ENCODE measurements around the gene VPS13D. TPM values are rescaled to one million over a fixed set of nuclear protein-coding genes. Genes with fewer than 3 reads are reported as not detected.

Gene VPS13D
- total and polyA plus RNA-seq, 10 of the 15 experiments (the other 5 are each of a cell fraction or from before 2014, with no cell fraction given): 1.4 to 16.9 (median 8.5) TPM

GRCh38 chr1:12229386-12229834 is 420 bp upstream of the VPS13D start:
- ChIA-PET CTCF (interaction anchor here (0.8 to 3.6 kb wide), 12 partner anchors 8 to 429 kb away, joined by 3 to 25 read pairs (median 4); no protein-coding TSS in a partner anchor), RAD21 (ENCODE audit: unreplicated experiment) (interaction anchor here (1.1 to 2.3 kb wide), 2 partner anchors 80 to 104 kb away, joined by 3 to 6 read pairs; no protein-coding TSS in a partner anchor), SMC1A (ENCODE audit: uncharacterized antibody, unreplicated experiment) (interaction anchor here (0.6 to 1.3 kb wide), 4 partner anchors 15 to 105 kb away, joined by 3 to 7 read pairs (median 4); no protein-coding TSS in a partner anchor), POLR2A (no interaction called here)
- H3K27ac ChIP-seq (ENCODE audit: control insufficient read depth, insufficient read depth): no peak overlapping the region
- no peak overlapping the region for H3K4me3 ChIP-seq
- in situ Hi-C loops (cut with MboI) (no loop called here), intact Hi-C loops (cut with micrococcal nuclease; ENCODE audit: unreplicated experiment) (no loop called here)
- no peaks in the 10 kb centered on the region for H4K20me1 ChIP-seq (ENCODE audit: control insufficient read depth, insufficient read depth)
- TF ChIP-seq IKZF1 (conservative IDR thresholded peaks at IDR 0.05) (no peak), MEF2B (IDR thresholded peaks at IDR 0.05; ENCODE audit: partially characterized antibody, poor library complexity, severe bottlenecking) (peak; percentile 54)
- H3K9ac ChIP-seq (ENCODE audit: control insufficient read depth, insufficient read depth, low read length): no peak overlapping the region
- ATAC-seq (peak; percentile 9), DNase-seq (ENCODE audit: low read depth, low spot score) (no peak), FAIRE-seq (no peak)
- BruUV-seq (replicated peaks): no TSS peak
- H3K36me3 ChIP-seq (ENCODE audit: control insufficient read depth in 2 of 2, insufficient read depth in 2 of 2, low read length in 1 of 2): no peaks in the 10 kb centered on the region
- no peaks in the 10 kb centered on the region for H3K9me3 ChIP-seq (replicated peaks; ENCODE audit: control insufficient read depth, insufficient read depth, low read length)
- H3K4me1 ChIP-seq (ENCODE audit: control insufficient read depth, insufficient read depth, low read length): no peaks in the 10 kb centered on the region
- H3K79me2 ChIP-seq (ENCODE audit: control insufficient read depth, insufficient read depth, low read length): peaks cover 13% of the 10 kb centered on the region
- H2AFZ ChIP-seq (ENCODE audit: control insufficient read depth, low read depth, low read length): no peak overlapping the region
- WGBS (ENCODE audit: insufficient coverage, insufficient replicate concordance, low lambda C conversion rate, missing lambda C conversion rate): 61% methylated on average over 13 of the region's 13 CpGs
- H3K4me2 ChIP-seq (ENCODE audit: control insufficient read depth, insufficient read depth): no peak overlapping the region
- no peaks in the 10 kb centered on the region for H3K27me3 ChIP-seq (replicated peaks in 1 of 2; ENCODE audit: control insufficient read depth in 2 of 2, insufficient read depth in 2 of 2, low read length in 1 of 2)

GRCh38 chr1:12230549-12231275 is 882 bp downstream of the VPS13D start:
- in situ Hi-C loops (cut with MboI) (no loop called here), intact Hi-C loops (cut with micrococcal nuclease; ENCODE audit: unreplicated experiment) (no loop called here)
- RAD21 ChIA-PET (ENCODE audit: unreplicated experiment): interaction anchor here (1.0 kb wide), 1 partner anchor 106 kb away, joined by 3 read pairs; no protein-coding TSS in a partner anchor
- H3K36me3 ChIP-seq (ENCODE audit: control insufficient read depth in 2 of 2, insufficient read depth in 2 of 2, low read length in 1 of 2): peaks cover 0 to 1% of the 10 kb centered on the region in 2 experiments; a peak in 1 of 4 replicates
- H3K79me2 ChIP-seq (ENCODE audit: control insufficient read depth, insufficient read depth, low read length): peaks cover 13% of the 10 kb centered on the region
- FAIRE-seq: no peak
- H3K27ac ChIP-seq (ENCODE audit: control insufficient read depth, insufficient read depth): 0 out of 2 replicates have a peak overlapping the region, but pooled peaks have one; percentile 14
- SMC1A ChIA-PET (ENCODE audit: uncharacterized antibody, unreplicated experiment): interaction anchor here (1.3 kb wide), 1 partner anchor 22 kb away, joined by 3 read pairs; no protein-coding TSS in a partner anchor
- H3K4me2 ChIP-seq (ENCODE audit: control insufficient read depth, insufficient read depth): peak overlapping the region; percentile 56
- H3K27me3 ChIP-seq (replicated peaks in 1 of 2; ENCODE audit: control insufficient read depth in 2 of 2, insufficient read depth in 2 of 2, low read length in 1 of 2): no peaks in the 10 kb centered on the region
- BruUV-seq (replicated peaks): no TSS peak
- H3K9ac ChIP-seq (ENCODE audit: control insufficient read depth, insufficient read depth, low read length): peak overlapping the region; percentile 74
- no peaks in the 10 kb centered on the region for H4K20me1 ChIP-seq (ENCODE audit: control insufficient read depth, insufficient read depth)
- POLR2A ChIA-PET: no interaction called here
- whole genome bisulfite sequencing (ENCODE audit: insufficient coverage, insufficient replicate concordance, low lambda C conversion rate, missing lambda C conversion rate): 4% methylated on average over 20 of the region's 36 CpGs
- peak overlapping the region; percentile 55 for H2AFZ ChIP-seq (ENCODE audit: control insufficient read depth, low read depth, low read length)
- H3K4me3 ChIP-seq: peak overlapping the region; percentile 88
- no peaks in the 10 kb centered on the region for H3K4me1 ChIP-seq (ENCODE audit: control insufficient read depth, insufficient read depth, low read length)
- peak; percentile 54 for ATAC-seq
- H3K9me3 ChIP-seq (replicated peaks; ENCODE audit: control insufficient read depth, insufficient read depth, low read length): no peaks in the 10 kb centered on the region
- CTCF ChIA-PET: interaction anchor here (1.0 to 2.1 kb wide), 2 partner anchors 9 to 106 kb away, joined by 3 to 8 read pairs; no protein-coding TSS in a partner anchor
- no peak for DNase-seq (ENCODE audit: low read depth, low spot score)
- TF ChIP-seq FOS (IDR thresholded peaks at IDR 0.05; ENCODE audit: borderline replicate concordance, extremely low read depth, insufficient read length): no peak
- TF ChIP-seq CHD4 (IDR thresholded peaks at IDR 0.05): no peak
- no peak for TF ChIP-seq SIX5 (IDR thresholded peaks at IDR 0.05; ENCODE audit: low read depth, low read length, severe bottlenecking)
- TF ChIP-seq ZBTB4 (CRISPR knock-in tag; IDR thresholded peaks at IDR 0.05): no peak
- TF ChIP-seq TBL1XR1 (IDR thresholded peaks at IDR 0.05; ENCODE audit: low read depth, low read length): no peak
- TF ChIP-seq DPF2 (IDR thresholded peaks at IDR 0.05): no peak
- TF ChIP-seq IRF3 (IDR thresholded peaks at IDR 0.05): no peak
- TF ChIP-seq KAT2A (conservative IDR thresholded peaks at IDR 0.05; ENCODE audit: control insufficient read depth, low read depth, low read length): no peak
- TF ChIP-seq ZNF207 (IDR thresholded peaks at IDR 0.05; ENCODE audit: borderline replicate concordance): no peak
- TF ChIP-seq NFXL1 (IDR thresholded peaks at IDR 0.05; ENCODE audit: borderline replicate concordance): no peak
